Right ventricle myocardium superior (tissue), 1 donor: Measurements from ENCODE around the gene SLC29A3. TPM values are rescaled to one million over a fixed set of nuclear protein-coding genes. Genes with fewer than 3 reads are reported as not detected.
"Not testable (repeated sequence)": the region's sequence is repeated elsewhere in the genome, so short reads cannot be mapped to it uniquely, and the experiment has no call there.

Experiments
- ATAC-seq: fragments of 200-7000 bp; cut with Tn5 transposase; one replicate; pipeline ENCODE4 v1.9.1; 2020; ENCODE audit warnings: mild to moderate bottlenecking; ENCODE audit not compliant: poor library complexity
- DNase-seq: peaks from one replicate; pipeline ENCODE4 v3.0.0-alpha.2; 2020
- intact Hi-C: fragments of 100-400 bp; cut with DNase I; formaldehyde crosslinking; loops from one replicate; pipeline ENCODE4 v1.11.2; 2022
- total RNA-seq: library from RNA; stranded (reverse); fragmentation: NEBNext Ultra II Directional; extraction: Animal tissue kit (Norgen Biotek cat#: 25700); gene quantifications from one replicate; pipeline ENCODE4 v1.2.1, GENCODE V29; 2021
- donor health status: DM: no; HTN: yes; CAD: no; lungs with severe emphysema.

SLC29A3 gene
- total RNA-seq, 1 donor from 2014 or later, result 1.8 TPM

DNA sequence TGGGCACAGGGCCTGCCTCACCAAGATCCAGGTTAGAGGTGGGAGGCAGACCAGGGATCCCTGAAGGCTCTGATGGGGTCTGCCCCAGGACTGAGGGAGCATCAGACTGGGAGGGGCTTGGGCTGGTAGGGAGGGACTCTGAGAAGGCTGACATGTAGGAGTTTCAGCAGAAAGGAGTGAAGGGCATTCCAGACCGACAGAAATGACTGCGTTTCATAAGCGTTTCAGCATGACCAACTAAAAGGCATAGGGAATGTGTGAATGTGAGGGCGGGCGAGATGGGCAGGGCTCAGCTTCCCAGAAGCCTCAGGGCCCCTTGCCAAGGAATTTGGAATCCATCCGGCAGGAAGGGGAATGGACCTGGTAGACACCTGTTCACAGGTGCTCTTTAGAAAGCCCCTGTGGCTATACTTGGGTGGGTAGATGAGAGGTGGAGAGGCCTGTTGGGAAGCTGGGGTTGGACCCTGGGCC is 24.9 kb upstream of the SLC29A3 start:
- ATAC-seq, result no peak
- DNase-seq, result no peak

DNA sequence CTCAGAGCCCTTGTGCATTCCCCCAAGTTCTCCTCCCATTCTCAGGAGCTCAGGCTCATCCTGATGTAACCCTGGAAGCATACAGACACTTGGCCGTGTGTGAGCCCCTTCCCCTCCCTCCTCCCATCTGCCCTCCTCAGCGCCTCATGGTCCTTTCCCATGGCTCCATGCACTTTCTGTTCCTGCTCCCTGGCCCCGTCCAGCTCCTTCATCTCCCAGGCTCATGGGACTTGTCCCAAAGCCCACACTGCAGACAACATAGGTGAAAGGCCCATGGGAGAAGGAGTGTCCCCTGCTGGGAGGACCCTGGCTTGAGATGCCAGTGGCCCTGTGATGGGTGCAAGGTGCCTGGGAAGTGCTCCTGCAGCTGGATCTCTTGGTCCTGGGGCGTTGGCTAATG is 24.2 kb upstream of the SLC29A3 start:
- intact Hi-C loops, result no loop called here
- DNase-seq, result peak; percentile 17
- ATAC-seq, result no peak

More for the DNA sequence above, 24.9 kb upstream of the SLC29A3 start:
- intact Hi-C loops, result no loop called here

DNA sequence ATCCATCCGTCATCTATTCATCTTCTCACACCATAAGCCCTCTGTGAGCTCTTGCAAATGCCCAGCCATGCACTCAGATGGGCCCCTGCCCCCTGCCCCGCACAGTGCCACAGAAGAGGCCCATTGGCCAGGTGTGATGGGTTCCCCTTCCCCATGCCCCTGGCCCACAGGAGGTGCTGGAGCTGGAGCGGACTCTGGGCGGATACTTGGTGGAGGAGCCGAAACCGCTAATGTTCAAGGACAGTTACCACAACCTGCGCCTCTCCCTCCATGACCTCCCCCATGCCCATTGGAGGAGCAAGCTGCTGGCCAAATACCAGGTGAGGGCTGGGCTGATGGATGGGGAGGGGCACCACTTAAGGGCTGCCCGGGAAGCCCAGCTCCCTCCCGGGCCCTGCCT is 23.4 kb upstream of the SLC29A3 start:
- no peak for ATAC-seq
- peak; percentile 37 for DNase-seq
- intact Hi-C loops, result no loop called here

DNA sequence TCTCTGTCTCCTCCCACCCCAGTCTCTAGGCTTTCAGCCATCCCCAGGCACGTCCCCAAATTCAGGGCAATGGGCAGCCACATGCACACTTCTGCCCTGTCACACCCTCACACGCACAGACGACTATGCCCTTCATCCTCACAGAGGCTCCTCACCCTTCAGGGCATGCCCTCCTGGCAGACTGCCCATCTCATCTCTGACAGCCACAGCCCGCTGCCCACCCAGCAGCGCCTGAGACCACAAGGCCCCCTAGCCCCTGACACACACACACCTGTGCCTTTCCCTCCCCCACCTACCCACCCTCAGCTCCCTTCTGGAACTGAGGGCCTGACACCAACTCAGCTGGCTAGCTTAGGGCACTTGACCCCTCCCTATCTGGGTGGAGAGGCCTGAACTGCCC is 23.0 kb upstream of the SLC29A3 start:
- ATAC-seq (no peak), DNase-seq (peak; percentile 15)
- intact Hi-C loops, result no loop called here

DNA sequence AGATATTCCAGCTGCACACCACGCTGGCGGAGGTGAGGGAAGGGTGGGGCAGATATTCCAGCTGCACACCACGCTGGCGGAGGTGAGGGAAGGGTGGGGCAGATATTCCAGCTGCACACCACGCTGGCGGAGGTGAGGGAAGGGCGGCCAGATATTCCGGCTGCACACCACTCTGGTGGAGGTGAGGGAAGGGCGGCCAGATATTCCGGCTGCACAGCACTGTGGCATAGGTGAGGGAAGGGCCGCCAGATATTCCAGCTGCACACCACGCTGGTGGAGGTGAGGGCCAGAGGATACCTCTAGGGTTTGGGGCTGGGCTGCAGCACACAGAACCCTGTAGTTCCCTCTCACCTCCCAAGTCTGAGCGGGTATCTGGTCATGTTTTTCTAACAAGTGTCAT is 22.2 kb upstream of the SLC29A3 start:
- intact Hi-C loops, ATAC-seq, DNase-seq: not testable (repeated sequence)

DNA sequence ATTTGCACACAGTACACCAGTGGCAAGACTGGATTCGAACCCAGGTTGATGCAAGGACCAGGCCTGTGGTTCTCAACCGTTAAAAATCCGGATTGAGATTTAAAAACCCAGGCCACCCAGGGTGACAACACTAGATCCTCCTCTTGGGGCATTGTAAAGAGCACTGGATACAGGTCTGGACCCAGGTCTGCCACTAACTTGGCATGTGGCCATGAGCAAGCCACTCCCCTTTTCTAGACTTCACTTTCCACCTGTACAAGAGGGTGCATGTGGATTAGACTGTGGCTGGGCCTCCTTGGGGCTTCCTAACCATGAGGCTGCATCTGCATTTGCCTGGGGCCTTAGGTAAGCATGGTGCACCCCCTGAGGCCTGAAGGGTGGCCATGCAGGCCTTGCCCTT is 21.7 kb upstream of the SLC29A3 start:
- intact Hi-C loops, result no loop called here
- peak; percentile 26 for DNase-seq
- ATAC-seq, result no peak

DNA sequence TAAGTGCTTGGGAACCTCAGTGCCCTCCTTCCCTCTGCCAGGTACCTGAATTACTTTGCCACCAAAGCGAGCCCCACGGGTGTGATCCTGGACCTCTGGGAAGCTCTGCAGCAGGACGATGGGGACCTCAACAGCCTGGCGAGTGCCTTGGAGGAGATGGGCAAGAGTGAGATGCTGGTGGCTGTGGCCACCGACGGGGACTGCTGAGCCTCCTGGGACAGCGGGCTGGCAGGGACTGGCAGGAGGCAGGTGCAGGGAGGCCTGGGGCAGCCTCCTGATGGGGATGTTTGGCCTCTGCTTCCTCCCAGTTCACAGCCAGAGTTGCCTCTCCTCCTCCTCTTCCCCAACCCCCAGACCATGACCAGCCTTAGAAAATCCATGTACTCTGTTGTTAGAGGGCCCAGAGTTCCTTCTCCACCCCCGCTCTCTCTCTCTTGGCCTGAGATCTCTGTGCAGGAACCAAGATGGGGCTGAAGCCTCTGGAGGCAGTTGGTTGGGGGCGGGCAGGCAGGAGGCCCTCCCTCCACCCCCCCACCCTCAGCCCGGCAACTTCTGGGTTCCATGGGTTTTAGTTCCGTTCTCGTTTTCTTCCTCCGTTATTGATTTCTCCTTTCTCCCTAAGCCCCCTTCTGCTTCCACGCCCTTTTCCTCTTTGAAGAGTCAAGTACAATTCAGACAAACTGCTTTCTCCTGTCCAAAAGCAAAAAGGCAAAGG is 19.8 kb upstream of the SLC29A3 start:
- ATAC-seq, result no peak
- DNase-seq, result peak; percentile 38
- intact Hi-C loops, result no loop called here

DNA sequence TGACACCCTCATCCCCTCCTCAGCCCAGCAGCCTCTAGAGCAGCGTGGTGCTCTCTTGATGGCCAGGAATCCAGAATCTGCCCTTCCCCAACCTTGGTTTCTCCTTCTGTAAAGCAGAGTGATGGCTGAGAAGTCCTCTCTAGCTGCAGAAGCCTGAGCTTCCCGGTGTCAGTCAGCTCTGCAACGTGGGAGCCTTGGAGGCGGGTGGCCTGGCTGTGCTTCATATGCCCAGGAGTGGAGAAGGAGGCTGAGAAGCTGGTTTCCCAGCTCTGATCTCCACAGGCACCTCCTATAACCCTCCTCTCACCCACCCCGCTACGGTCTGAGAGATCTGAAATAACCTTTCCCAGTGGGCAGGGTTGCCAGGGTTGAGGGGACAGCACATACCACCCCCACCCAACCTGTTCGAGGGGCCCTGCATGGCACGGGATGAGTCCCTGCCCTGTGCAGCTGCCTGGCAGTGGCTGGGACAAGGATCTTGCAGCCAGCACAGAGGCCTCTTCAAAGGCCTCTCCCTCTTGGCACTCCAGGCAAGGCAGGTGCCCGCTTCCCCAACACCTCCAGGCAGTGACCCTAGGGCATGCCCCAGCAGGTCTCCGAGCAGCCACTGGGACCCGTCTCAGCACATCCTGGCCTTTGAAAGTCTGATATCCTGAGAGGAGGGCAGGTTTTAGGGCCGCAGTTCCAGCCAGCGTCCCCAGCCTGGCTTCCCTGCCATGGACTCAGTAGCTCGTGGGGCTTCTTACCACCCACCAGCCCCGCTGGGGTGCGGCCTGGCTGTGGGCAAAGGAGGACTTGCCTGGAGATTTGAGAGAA is 18.3 kb upstream of the SLC29A3 start:
- DNase-seq (peak; percentile 26), ATAC-seq (no peak)
- intact Hi-C loops, result no loop called here

DNA sequence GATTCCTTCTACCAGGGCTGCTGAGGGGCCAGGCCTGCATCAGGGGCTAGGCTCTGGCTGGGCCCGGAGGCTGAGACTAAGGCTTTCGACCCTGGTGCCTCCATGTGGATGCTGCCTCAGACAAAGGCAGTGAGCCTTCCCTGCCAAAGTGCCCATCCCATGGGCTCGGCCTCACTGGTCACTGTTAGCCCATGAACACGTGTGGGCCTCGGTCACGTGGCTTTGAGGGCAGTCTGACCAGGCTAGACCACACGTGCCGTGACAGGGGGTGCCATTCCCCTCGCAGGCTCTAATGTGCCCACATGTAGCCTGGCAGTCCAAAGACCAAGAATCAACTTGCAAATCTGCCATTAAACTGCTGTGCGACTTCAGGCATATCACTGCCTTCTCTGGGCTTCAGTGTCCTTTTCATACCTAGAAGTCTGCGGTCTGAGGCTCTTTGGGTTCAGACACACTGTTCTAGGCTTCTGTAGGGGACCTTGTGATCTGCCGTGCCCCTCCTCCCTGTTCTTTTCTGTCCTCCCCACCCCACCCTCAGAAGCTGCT is 17.6 kb upstream of the SLC29A3 start:
- ATAC-seq, result no peak
- intact Hi-C loops, result no loop called here
- peak; percentile 30 for DNase-seq

DNA sequence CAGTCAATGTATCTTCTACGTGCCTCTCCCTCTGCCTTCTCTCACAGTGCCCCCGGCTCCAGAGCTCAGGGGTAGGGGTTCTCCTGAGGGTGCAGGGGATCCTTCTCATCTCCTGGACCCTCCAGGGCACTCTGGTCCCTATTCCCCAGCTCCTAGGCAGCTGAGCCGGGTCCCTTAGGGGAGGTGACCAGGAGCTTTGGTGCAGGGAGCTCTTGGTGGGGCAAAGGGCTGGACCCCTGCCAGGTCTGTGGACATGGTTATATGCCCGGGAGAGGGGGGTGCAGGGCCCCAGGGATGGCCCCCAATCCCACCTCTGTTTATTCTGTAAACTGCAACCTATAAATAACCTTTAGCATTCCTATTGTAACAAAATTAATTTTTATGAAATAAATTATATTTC is 16.6 kb upstream of the SLC29A3 start:
- DNase-seq (peak; percentile 40), ATAC-seq (no peak)
- intact Hi-C loops, result no loop called here

DNA sequence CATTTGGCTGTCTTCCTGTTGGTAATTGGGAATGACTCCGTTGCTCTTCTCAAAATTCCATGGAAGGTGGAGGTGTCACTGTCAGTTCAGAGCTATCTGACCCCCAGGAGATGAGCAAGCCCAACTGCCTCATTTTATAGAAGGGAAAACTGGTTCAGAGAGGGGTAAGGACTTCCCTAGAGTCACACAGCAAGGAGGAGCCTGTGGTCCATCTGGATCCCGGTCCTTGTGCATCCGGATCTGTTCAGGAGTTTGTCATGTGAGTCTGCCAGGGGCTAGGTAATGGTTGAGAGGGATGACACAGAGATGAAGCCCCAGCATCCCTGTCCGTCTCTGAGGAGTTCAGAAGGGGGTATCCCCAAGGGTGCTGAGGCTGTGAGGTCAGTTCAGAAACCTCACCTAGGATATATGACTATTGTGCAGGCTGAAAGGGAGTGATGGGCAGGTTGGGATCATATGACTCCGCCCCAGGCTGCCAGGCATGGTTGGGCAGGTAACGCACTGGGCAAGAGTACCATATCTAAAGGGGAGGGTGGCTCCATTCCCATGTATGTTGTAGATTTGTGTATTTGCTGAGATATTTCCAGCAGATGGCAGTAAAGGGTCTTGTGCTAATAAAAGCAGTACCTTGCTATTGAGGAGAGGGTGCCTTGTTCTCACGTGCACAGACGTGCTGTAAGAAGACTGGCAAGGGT is 16.0 kb upstream of the SLC29A3 start:
- intact Hi-C loops, result no loop called here
- DNase-seq (peak; percentile 20), ATAC-seq (peak; percentile 61)

DNA sequence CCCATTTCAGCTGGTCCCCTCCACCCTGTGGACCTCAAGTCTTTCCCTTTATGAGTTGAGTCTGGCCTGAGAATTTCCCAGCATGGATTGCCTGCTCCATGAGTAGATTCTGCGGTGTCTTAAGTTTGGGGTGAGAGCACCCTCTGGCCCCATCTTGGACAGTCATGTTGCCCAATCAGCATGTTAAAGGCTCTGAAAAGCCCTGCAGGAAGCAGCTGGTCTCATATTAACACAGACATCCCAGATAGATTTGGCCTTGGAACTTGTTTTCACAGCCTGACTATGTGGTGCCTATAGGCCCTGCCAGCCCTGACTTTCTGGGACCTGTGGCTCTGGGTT is 15.5 kb upstream of the SLC29A3 start:
- no peak for DNase-seq
- intact Hi-C loops, result no loop called here
- ATAC-seq, result no peak

DNA sequence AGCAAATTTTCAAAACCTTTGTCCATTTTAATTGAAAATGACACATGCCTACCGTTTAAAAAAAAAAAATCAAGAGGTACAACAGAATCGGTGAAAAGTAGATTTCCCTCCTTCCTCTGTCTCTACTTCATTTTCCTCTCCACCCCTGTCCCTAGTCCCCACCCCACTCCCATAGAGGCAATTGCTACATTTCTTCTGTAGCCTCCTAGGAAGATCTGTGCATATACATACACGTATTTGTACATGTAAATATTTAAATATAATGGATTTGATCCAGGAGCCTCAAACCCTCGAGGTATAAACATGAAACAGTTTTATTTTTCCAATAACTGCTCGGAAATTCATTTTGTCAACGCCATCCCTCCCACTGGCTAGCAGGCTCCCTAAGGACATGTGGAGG is 14.1 kb upstream of the SLC29A3 start:
- ATAC-seq (no peak), DNase-seq (no peak)
- intact Hi-C loops, result no loop called here

DNA sequence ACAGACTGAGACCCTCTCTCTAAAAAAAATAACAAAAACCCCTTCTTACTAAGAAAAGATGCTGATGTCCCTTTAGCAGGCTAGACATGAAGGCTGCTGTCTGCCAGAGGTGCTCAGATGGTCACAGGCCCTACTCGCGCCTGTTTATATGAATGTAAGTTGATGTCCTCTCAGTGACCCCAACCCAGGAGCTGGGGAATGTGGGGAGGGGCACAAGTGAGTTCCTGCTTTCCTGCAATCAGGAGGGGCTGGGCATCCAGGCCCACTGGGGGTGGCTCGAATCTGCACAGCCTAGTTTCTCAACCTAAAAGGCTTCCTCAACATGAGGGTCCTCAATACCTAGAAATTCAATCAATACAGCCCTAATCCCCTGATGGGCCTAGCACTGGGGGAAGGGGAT is 12.1 kb upstream of the SLC29A3 start:
- intact Hi-C loops, result no loop called here
- no peak for ATAC-seq
- no peak for DNase-seq

DNA sequence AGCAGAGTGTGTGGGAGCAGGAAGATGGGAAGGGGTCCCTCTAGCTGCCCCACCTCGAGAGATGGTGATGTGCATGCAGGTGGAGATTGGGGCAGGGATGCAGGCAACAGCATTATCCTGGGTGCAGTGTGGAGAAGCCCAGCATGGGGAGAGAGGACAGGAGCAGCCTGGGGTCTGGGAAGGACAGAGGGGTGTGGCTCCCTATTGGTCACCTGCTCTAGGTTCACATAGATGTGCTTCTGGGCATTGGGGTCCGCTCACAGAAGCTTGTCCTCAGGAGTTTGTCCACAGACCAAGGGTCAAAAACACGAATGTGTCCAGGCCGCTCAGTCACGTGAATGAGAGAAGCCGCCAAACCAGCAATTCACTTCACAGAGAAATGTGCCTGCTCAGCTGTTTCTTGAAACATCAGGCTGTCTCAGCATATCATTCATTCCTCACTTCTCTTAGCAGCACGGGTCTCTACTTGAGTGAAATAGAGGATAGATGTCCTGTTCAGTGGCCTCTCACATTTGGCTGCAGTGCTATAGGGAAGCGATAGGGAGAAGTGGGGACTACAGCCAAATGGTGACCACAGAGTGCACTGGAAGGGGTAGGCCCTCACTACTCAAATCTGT is 11.5 kb upstream of the SLC29A3 start:
- intact Hi-C loops, result no loop called here
- DNase-seq (peak; percentile 43), ATAC-seq (peak; percentile 40)

DNA sequence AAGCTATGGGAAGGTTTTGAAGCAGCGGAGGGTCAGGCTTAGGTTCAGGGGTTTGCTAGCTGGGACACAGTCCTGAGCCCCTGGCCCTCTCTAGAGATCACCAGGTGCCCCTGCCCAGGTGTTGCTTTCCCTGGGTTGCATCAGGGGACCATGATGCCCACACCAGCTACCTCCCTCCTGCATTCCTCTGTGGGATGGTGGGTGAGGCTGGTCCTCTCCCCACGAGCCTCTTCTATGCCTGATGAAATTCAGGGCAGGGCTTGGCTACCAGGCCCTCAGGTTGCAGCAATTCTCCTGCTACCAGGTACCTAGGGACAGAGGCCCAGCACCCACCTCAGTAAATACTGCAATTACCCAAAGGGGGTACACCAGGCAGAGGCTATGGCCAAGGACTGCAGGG is 10.8 kb upstream of the SLC29A3 start:
- DNase-seq, result peak; percentile 21
- intact Hi-C loops, result no loop called here
- no peak for ATAC-seq

DNA sequence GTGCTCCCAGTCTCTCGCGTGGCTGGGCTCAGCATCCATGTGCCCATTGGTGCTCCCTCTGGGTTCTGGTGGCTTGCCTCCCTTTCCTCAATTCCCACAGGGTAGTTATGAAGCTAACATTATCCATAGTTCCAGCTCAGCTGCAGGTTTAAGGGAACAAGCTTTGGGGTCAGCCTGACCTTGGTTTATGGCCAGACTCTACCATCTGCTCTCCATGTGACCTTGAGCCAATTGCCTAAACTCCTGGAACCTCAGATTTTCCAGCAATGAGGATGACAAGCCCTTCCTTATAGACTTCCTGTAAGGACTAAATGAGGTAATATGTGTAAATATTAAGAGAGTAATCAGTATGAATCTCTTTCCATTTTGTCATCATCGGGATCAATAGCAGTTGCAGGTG is 10.1 kb upstream of the SLC29A3 start:
- intact Hi-C loops, result no loop called here
- ATAC-seq (no peak), DNase-seq (no peak)

DNA sequence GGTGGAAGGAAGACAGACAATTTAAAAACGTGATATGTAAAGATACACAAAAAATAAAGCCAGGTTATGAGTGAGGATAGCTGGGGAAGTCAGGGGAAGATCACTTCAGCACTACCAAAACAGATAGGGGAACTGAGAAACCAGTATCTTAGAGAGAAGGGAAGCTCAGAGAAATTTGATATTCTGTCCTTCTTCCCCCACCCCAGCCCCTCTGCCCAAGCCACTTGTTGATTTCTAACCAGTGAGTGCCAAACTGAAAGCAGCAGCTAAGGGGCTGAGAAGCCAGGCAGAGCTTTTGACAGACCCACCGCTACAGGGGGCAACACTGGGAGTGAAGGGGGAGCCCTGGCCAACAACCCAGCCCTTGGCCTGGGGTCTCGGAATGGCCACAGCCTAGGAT is 9.1 kb upstream of the SLC29A3 start:
- DNase-seq, result no peak
- intact Hi-C loops, result loop anchor here (10.0 kb wide), 3 partner anchors 265 to 585 kb away; no protein-coding TSS in a partner anchor

DNA sequence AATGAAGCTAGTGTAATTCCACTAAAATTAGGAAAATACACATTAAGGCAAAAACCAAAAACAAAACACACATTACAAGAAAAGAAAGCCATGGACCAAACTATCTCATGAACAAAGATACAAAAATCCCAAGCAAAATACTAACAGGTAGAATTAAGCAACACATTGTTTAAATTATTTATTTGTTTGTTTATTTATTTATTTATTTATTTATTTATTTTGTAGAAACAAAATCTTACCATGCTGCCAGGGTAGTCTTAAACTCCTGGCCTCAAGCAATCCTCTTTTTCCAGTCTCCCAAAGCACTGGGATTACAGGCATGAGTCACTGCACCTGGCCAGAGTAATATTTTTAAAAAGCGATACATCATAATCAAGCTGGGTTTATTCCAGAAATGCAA is 6.8 kb upstream of the SLC29A3 start:
- ATAC-seq (no peak), DNase-seq (no peak)
- intact Hi-C loops, result loop anchor here (10.0 kb wide), 3 partner anchors 263 to 583 kb away; no protein-coding TSS in a partner anchor

More for the DNA sequence above, 9.1 kb upstream of the SLC29A3 start:
- ATAC-seq, result no peak
